ENCODE measurements around the gene DDX50. TPM values are rescaled to one million over a fixed set of nuclear protein-coding genes. Genes with fewer than 3 reads are reported as not detected.
"Not testable (repeated sequence)": the region's sequence is repeated elsewhere in the genome, so short reads cannot be mapped to it uniquely, and the experiment has no call there.

Gene DDX50
- polyA plus RNA-seq, 4 donors, result 53.9 to 76.0 (median 64.2) TPM

GRCh38 chr10:68900427-68901104 is 549 bp upstream of the DDX50 start:
- DNase-seq (ENCODE audit: low read depth in 4 of 4, low spot score in 2 of 4), result peak in 1 of 4 donors; percentile 79

DNA sequence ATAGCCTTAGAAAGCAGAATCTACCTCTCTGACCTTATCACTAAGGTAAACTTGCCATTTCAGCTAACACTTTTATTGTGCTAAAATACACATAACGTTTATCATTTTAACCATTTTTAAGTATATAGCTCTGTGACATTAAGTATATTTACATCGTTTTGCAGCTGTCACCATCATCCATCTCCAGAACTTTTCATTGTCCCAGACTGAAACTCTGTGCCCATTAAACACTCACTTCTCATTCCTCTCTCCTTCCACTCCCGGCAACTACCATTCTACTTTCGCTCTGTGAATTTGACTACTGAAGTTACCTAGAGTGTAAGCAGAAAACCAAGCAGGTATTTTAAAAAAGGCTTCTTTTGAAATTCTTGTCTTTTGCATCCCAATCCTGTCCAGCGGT is 1.3 kb downstream of the DDX50 start:
- no peak for DNase-seq (ENCODE audit: low read depth in 4 of 4, low spot score in 2 of 4)

- peak in 1 of 4 donors; percentile 21 for DNase-seq (ENCODE audit: low read depth in 4 of 4, low spot score in 2 of 4)
Observed at GRCh38 chr10:68924593-68924992, 23.5 kb downstream of the DDX50 start.

DNA sequence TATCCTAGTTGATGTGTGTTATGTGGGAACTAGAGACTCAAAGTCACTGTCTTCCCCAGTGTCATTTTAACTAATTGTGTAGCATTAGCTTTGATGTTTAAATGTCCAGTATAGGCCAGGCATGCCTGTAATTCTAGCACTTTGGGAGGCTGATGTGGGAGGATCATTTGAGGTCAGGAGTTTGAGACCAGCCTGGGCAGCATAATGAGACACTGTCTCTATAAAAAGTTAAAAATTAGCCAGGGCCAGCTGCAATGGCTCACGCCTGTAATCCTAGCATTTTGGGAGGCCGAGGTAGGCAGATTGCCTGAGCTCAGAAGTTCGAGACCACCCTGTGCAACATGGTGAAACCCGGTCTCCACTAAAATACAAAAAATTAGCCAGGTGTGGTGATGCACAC is 24.4 kb downstream of the DDX50 start:
- no peak for DNase-seq (ENCODE audit: low read depth in 4 of 4, low spot score in 2 of 4)

DNA sequence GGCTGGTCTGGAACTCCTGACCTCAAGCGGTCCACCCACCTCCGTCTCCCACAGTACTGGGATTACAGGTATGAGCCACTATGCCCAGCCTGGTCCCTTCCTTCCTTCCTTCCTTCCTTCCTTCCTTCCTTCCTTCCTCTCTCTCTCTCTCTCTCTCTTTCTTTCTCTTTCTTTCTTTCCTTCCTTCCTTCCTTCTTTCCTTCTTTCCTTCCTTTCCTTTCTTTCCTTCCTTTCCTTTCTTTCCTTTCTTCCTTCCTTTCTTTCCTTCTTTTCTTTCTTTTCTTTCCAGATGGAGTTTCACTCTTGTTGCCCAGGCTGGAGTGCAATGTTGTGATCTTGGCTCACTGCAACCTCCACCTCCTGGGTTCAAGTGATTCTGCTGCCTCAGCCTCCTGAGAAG is 28.0 kb downstream of the DDX50 start:
- DNase-seq (ENCODE audit: low read depth in 4 of 4, low spot score in 2 of 4), result not testable (repeated sequence)

- DNase-seq (ENCODE audit: low read depth in 4 of 4, low spot score in 2 of 4), result not testable (repeated sequence)
Observed at GRCh38 chr10:68929888-68930287, 28.8 kb downstream of the DDX50 start.

DNA sequence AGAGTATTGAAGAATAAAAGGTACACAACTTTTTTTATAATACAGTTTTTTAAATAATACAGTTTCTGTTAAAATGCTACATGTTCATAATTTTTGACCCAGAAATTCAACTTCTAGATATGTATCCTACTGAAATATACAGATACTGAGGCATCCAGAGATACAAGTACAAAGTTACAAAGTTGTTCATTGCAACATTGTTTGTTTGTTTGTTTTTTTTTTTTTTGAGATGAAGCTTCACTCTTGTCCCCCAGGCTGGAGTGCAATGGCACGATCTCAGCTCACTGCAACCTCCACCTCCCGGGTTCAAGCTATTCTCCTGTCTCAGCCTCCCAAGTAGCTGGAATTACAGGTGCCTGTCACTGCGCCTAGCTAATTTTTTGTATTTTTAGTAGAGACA is 31.7 kb downstream of the DDX50 start:
- not testable (repeated sequence) for DNase-seq (ENCODE audit: low read depth in 4 of 4, low spot score in 2 of 4)

- DNase-seq (ENCODE audit: low read depth in 4 of 4, low spot score in 2 of 4), result no peak
Observed at GRCh38 chr10:68934994-68935393, 33.9 kb downstream of the DDX50 start.

- DNase-seq (ENCODE audit: low read depth in 4 of 4, low spot score in 2 of 4), result peak in 1 of 4 donors; percentile 21
Observed at GRCh38 chr10:68938117-68938516, 37.0 kb downstream of the DDX50 start.

GRCh38 chr10:68938884-68939283 is 37.8 kb downstream of the DDX50 start:
- no peak for DNase-seq (ENCODE audit: low read depth in 4 of 4, low spot score in 2 of 4)

DNA sequence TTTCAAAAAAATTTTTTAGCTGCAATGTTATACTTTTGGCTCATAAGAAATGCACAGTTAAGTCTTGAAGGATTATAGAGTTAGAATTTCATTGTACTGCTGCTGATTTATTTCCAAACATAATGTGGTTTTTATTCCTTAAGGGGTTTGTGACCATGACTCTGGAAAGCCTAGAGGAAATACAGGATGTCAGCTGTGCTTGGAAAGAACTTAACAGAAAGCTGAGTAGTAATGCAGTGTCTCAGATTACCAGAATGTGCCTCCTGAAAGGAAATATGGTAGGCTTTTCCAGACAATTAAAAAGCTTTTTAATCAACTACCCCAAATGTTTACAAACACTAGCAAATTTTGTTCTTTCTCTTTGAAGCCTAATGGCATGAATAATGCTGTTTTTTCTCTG is 39.8 kb downstream of the DDX50 start:
- DNase-seq (ENCODE audit: low read depth in 4 of 4, low spot score in 2 of 4), result not testable (repeated sequence)

- no peak for DNase-seq (ENCODE audit: low read depth in 4 of 4, low spot score in 2 of 4)
Observed at GRCh38 chr10:68950598-68950997, 49.5 kb downstream of the DDX50 start.

DNA sequence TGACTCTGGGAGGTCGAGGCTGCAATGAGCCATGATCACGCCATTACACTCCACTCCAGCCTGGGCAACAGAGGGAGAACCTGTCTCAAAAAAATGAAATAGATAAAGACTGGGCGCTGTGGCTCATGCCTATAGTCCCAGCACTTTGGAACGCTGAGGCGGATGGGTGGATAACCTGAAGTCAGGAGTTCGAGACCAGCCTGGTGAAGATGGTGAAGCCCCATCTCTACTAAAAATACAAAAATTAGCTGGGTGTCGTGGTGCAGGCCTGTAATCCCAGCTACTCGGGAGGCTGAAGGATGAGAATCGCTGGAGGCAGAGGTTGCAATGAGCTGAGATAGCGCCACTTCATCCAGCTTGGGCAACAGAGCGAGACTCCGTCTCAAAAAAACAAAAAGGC is 53.8 kb downstream of the DDX50 start:
- DNase-seq (ENCODE audit: low read depth in 4 of 4, low spot score in 2 of 4), result no peak

DNA sequence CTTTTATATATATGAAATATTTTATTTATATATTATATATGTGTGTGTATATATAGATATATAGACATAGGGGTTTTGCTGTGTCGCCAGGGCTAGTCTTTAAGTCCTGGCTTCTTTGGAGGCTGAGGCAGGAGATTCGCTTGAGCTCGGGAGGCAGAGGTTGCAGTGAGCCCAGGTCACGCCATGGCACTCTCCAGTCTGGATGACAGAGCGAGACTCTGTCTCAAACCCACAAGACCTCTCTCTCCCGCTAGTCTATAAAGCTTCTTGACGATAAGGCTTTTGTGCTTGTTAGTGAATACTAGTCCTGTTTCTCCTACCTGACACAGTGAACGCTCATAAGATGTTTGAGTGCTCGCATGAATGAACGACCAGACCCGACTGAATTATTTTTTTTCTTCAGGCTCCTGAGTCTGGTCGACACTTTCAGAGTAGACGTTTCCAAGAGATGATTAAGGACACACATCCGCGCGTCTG is 54.3 kb downstream of the DDX50 start:
- DNase-seq (ENCODE audit: low read depth in 4 of 4, low spot score in 2 of 4), result no peak

GRCh38 chr10:68955832-68956532 is 54.9 kb downstream of the DDX50 start, which contains the start of gene DDX21:
DDX21 (plus strand) TSS chr10:68956170; CDS start chr10:68956226, 56 bp downstream.
- peak; percentile 82 to 90 (median 87) for DNase-seq (ENCODE audit: low read depth in 4 of 4, low spot score in 2 of 4)

DNA sequence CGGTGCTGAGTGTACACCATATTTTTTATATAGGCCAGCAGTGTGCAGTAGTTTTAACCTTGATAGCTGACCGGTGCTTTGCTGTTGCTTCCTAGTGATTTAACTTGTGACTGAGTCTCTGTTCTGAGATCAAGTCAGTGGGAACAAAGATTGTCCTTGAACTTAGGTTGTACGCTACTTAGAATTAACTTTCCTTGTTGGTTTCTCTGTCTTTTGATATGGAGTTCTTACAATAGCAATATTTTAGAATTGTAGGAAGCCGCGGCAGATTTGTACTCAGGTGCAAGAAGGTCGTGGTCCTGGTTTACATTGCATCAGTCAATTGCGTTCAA is 56.1 kb downstream of the DDX50 start:
- DNase-seq (ENCODE audit: low read depth in 4 of 4, low spot score in 2 of 4), result no peak

DNA sequence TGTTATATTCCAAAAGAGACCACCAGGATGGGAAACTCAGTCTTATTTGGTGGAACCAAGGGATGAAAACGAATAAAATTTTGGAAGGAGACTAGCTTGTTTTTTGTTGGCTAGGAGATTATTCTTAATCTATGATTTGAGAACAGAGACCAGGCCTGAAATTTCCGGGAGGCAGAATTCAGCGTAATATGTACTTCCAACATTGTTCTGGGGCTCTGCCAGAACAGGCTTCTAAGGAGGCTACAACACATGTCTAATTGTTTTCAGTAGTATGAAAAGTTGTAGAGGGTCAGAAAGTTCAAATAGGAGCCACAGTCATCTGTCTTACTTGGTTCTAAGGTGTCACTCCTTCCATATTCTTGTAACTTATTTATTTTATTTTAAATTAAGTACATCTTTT is 56.5 kb downstream of the DDX50 start:
- no peak for DNase-seq (ENCODE audit: low read depth in 4 of 4, low spot score in 2 of 4)

DNA sequence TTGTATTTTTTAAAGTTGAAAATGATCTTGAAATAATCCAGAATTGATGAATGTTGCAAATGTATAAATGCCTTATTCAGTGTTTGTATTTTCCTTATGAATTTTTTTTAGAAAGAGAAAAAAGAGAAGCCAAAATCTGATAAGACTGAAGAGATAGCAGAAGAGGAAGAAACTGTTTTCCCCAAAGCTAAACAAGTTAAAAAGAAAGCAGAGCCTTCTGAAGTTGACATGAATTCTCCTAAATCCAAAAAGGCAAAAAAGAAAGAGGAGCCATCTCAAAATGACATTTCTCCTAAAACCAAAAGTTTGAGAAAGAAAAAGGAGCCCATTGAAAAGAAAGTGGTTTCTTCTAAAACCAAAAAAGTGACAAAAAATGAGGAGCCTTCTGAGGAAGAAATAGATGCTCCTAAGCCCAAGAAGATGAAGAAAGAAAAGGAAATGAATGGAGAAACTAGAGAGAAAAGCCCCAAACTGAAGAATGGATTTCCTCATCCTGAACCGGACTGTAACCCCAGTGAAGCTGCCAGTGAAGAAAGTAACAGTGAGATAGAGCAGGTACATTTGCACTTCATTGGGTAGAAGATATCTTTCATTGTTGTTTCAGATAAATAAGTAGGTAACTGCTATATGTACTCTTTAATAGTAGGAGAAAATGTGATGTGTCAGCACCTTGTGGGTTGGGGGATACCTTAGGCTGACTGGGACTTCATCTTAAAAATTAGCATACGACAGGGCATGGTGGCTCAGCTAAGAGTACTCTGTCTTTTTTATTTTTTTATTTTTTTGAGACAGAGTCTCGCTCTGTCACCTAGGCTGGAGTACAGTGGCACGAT is 58.8 kb downstream of the DDX50 start:
- no peak for DNase-seq (ENCODE audit: low read depth in 4 of 4, low spot score in 2 of 4)

GRCh38 chr10:68963151-68963550 is 62.0 kb downstream of the DDX50 start:
- DNase-seq (ENCODE audit: low read depth in 4 of 4, low spot score in 2 of 4), result no peak

DNA sequence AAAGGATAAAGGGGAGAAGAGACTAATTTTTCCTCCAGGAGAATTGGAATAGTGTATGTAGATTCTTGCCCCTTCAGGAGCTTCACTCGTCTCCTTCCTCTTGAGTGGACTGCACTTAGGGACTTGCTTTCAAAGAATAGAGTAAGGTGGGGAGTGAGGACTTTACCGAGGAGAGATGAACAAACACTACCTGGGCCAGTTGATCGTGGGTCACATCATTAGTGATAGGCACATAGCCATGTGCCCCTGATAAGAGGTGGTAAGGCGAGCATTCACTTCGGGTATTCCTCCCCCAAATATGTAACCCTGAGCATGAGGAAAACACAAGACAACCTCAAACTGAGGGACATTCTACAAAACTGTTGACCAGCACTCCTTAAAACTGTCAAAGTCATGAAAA is 72.9 kb downstream of the DDX50 start:
- DNase-seq (ENCODE audit: low read depth in 4 of 4, low spot score in 2 of 4), result no peak

DNA sequence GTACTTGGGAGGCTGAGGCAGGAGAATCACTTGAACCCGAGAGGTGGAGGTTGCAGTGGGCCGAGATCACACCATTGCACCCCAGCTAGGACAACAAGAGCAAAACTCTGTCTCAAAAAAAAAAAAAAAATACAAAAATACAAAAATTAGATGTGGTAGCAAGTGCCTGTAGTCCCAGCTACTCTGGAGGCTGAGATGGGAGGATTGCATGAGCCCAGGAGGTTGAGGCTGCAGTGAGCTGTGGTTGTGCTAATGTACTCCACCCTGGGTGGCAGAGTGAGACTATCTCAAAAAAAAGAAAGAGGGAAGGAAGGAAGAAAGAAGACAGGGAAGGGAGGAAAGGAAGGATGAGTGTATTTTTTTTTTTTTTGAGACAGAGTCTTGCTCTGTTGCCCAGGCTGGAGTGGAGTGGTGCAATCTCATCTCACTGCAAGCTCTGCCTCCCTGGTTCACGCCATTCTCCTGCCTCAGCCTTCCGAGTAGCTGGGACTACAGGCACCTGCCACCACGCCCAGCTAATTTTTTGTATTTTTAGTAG is 74.9 kb downstream of the DDX50 start:
- DNase-seq (ENCODE audit: low read depth in 4 of 4, low spot score in 2 of 4), result not testable (repeated sequence)

Data from left renal cortex interstitium (tissue), 4 donors.